ENCODE results near the gene MYOZ2.

MYOZ2 gene

GRCh38 chr4:119110121-119110520 is 25.5 kb upstream of the MYOZ2 start:
- no peak overlapping the region for H3K9ac ChIP-seq (ENCODE audit: low read length)
- TF ChIP-seq CTCF (IDR thresholded peaks at IDR 0.05; ENCODE audit: low read depth, low read length) (no peak), EZH2phosphoT487 (IDR thresholded peaks at IDR 0.05; ENCODE audit: low read depth) (no peak)
- H3K4me2 ChIP-seq (ENCODE audit: low read length): no peak overlapping the region
- H3K79me2 ChIP-seq (ENCODE audit: low read length): no peaks in the 10 kb centered on the region
- no peaks in the 10 kb centered on the region for H3K9me3 ChIP-seq (ENCODE audit: insufficient read depth, low read length)
- H3K36me3 ChIP-seq (replicated peaks; ENCODE audit: low read depth, low read length): no peaks in the 10 kb centered on the region
- no peaks in the 10 kb centered on the region for H3K4me1 ChIP-seq (ENCODE audit: low read length)
- no peak overlapping the region for H2AFZ ChIP-seq (ENCODE audit: low read depth, low read length)
- no peak overlapping the region for H3K4me3 ChIP-seq (ENCODE audit: low read length)
- no peaks in the 10 kb centered on the region for H4K20me1 ChIP-seq (ENCODE audit: insufficient read depth, low read length)
- H3K27ac ChIP-seq (ENCODE audit: low read length): no peak overlapping the region
- H3K27me3 ChIP-seq (ENCODE audit: low read depth, low read length): no peaks in the 10 kb centered on the region

- no peak overlapping the region for H3K4me2 ChIP-seq (ENCODE audit: low read length)
- H3K9me3 ChIP-seq (ENCODE audit: insufficient read depth, low read length): no peaks in the 10 kb centered on the region
- no peaks in the 10 kb centered on the region for H3K79me2 ChIP-seq (ENCODE audit: low read length)
- H2AFZ ChIP-seq (ENCODE audit: low read depth, low read length): no peak overlapping the region
- TF ChIP-seq EZH2phosphoT487 (IDR thresholded peaks at IDR 0.05; ENCODE audit: low read depth) (no peak), CTCF (IDR thresholded peaks at IDR 0.05; ENCODE audit: low read depth, low read length) (no peak)
- H3K36me3 ChIP-seq (replicated peaks; ENCODE audit: low read depth, low read length): no peaks in the 10 kb centered on the region
- no peaks in the 10 kb centered on the region for H4K20me1 ChIP-seq (ENCODE audit: insufficient read depth, low read length)
- no peaks in the 10 kb centered on the region for H3K4me1 ChIP-seq (ENCODE audit: low read length)
- H3K9ac ChIP-seq (ENCODE audit: low read length): no peak overlapping the region
- H3K4me3 ChIP-seq (ENCODE audit: low read length): no peak overlapping the region
- no peaks in the 10 kb centered on the region for H3K27me3 ChIP-seq (ENCODE audit: low read depth, low read length)
- H3K27ac ChIP-seq (ENCODE audit: low read length): no peak overlapping the region
Observed at GRCh38 chr4:119111296-119111695, 24.3 kb upstream of the MYOZ2 start.

- no peaks in the 10 kb centered on the region for H3K36me3 ChIP-seq (replicated peaks; ENCODE audit: low read depth, low read length)
- TF ChIP-seq CTCF (IDR thresholded peaks at IDR 0.05; ENCODE audit: low read depth, low read length) (no peak), EZH2phosphoT487 (IDR thresholded peaks at IDR 0.05; ENCODE audit: low read depth) (no peak)
- no peaks in the 10 kb centered on the region for H3K27me3 ChIP-seq (ENCODE audit: low read depth, low read length)
- no peaks in the 10 kb centered on the region for H4K20me1 ChIP-seq (ENCODE audit: insufficient read depth, low read length)
- no peak overlapping the region for H2AFZ ChIP-seq (ENCODE audit: low read depth, low read length)
- no peak overlapping the region for H3K4me2 ChIP-seq (ENCODE audit: low read length)
- no peak overlapping the region for H3K27ac ChIP-seq (ENCODE audit: low read length)
- H3K9me3 ChIP-seq (ENCODE audit: insufficient read depth, low read length): no peaks in the 10 kb centered on the region
- H3K9ac ChIP-seq (ENCODE audit: low read length): no peak overlapping the region
- no peaks in the 10 kb centered on the region for H3K4me1 ChIP-seq (ENCODE audit: low read length)
- H3K4me3 ChIP-seq (ENCODE audit: low read length): no peak overlapping the region
- H3K79me2 ChIP-seq (ENCODE audit: low read length): no peaks in the 10 kb centered on the region
Observed at GRCh38 chr4:119113033-119113655, 22.5 kb upstream of the MYOZ2 start.

- Histone ChIP-seq H3K27me3 (ENCODE audit: low read depth, low read length) (no peaks in the 10 kb centered on the region), H3K36me3 (replicated peaks; ENCODE audit: low read depth, low read length) (no peaks in the 10 kb centered on the region), H2AFZ (ENCODE audit: low read depth, low read length) (no peak overlapping the region), H3K4me1 (ENCODE audit: low read length) (no peaks in the 10 kb centered on the region), H3K4me2 (ENCODE audit: low read length) (no peak overlapping the region), H3K79me2 (ENCODE audit: low read length) (no peaks in the 10 kb centered on the region), H3K9me3 (ENCODE audit: insufficient read depth, low read length) (no peaks in the 10 kb centered on the region), H3K27ac (ENCODE audit: low read length) (no peak overlapping the region), H3K9ac (ENCODE audit: low read length) (no peak overlapping the region), H3K4me3 (ENCODE audit: low read length) (no peak overlapping the region), H4K20me1 (ENCODE audit: insufficient read depth, low read length) (no peaks in the 10 kb centered on the region)
- TF ChIP-seq EZH2phosphoT487 (IDR thresholded peaks at IDR 0.05; ENCODE audit: low read depth): no peak
- no peak for TF ChIP-seq CTCF (IDR thresholded peaks at IDR 0.05; ENCODE audit: low read depth, low read length)
Observed at GRCh38 chr4:119116021-119116420, 19.6 kb upstream of the MYOZ2 start.

All from OCI-LY3 (cell line).